GM12892 (cell line): ENCODE measurements around the gene UBXN6.

Source experiments
- POLR2A ChIP-seq: IDR thresholded peaks from 2 replicates; pipeline ENCODE4 v1.6.1; 2011; ENCODE audit warnings: low read depth, low read length, control low read depth
- POLR2AphosphoS5 ChIP-seq: IDR thresholded peaks from 2 replicates; pipeline ENCODE4 v1.6.1; 2011; ENCODE audit warnings: low read depth, low read length, control low read depth

DNA sequence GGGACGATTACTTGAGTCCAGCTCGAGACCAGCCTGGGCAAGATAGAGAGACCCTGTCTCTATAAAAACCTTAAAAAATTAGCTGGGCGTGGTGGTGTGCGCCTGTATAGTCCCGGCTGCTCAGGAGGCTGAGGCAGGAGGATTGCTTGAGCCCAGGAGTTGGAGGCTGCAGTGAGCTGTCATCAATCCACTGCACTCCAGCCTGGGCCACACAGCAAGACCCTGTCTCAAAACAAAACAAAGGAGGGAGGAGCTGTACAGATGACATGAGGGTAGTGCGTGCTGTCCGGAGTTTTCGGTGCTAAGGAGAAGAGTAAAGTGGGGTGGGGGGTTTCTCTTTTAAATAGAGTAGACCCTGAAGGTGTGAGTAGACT, 37.1 kb upstream of the UBXN6 start:
- TF ChIP-seq POLR2A (no peak), POLR2AphosphoS5 (no peak)
